Stimulated activated CD8-positive, alpha-beta memory T cell treated with anti-CD3 and anti-CD28 coated beads, Interleukin-15, amount 100 ng/mL, for 1 hour (primary cell): Measurements from ENCODE around the gene CDKN1C.

Source experiments
- DNase-seq: peaks from one replicate; pipeline ENCODE4 v3.0.0-alpha.2; 2020; ENCODE audit warnings: low read depth

The CDKN1C gene

DNA sequence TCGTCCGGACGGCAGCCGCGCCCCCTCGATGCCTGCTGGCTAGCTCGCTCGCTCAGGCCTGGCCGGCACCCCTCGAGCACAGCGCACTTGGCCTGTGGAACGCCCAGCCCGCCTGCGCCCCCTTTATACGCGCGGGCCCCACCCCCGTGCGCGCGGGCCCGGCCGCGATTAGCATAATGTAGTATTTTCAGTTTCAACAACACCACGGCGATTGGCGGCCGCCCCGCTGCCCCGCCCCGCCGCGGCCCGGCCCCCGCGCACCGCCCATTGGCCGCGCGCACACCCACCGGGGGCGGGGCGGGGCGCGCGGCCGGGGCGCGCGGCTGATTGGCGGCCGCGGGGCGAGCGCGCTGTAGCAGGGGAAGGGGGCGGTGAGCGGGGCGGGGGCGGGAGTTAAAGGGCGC is at the start of gene CDKN1C:
Gene CDKN1C, minus strand, starts transcription at position 98 of the 404 bp plus-strand sequence. CDS start 319 bp downstream, outside the sequence.
- peak; percentile 58 for DNase-seq

DNA sequence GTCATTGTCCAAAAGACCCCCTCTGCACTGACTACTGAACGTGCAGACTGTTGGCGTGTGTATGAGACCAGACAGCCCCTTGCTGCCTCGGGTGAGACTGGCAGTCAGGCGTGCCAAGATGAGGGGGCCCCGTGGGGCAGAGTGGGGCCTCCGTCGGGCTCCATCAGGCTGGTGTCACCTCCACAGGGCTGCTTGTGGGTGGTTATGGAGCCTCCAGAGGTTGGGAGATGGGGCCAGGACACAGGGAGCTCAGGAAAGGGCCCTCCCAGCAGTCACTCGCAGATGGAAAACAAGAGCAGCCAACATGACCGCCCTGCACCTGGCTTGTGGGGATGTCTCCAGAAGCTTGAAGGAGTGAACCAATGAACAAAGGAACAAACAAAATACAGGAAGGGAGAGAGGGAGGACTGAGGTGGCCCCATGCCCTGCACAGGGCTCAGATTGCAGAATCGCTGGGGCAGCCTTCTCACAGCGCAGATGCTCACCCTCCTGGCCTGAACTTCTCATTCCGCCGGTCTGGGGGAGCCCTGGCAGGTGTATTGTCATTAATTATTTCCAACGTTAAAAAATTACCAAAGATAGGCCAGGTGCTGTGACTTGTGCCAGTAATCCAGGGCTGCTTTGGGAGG is 49.1 kb upstream of the CDKN1C start:
- DNase-seq, result no peak

GRCh38 chr11:2934021-2934550 is 48.5 kb upstream of the CDKN1C start:
- DNase-seq, result no peak

DNA sequence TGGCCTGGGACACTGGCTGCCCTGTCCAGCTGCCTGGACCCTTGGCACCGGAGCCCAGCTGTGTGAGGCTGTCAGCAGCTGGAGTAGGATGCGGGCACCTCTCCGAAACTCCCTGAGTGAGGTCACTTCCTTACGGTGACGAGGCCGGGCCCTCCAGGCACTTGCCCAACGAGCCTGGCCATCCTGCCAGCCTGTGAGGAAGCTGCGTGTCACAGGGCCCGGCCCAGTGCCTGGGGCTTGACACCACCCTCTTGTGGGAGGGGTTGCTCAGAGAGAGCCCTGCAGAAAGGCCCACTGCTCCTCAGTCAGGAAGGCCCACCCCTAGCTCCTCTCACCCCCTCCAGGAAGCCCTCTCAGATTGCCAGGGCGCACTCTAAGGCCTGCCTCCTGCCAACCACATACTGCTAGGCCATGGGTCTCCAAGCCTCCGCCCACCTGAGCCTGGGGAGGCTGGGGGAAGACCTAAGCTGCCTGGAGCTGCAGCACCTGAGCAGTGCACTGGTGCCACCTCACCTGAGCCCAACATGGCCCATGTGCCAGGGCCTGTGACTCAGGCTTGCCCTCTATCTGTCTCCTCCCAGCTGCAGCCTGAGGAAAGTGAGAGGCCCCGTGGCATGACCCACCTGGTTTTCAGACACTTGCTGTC is 47.9 kb upstream of the CDKN1C start:
- no peak for DNase-seq

GRCh38 chr11:2932850-2933251 is 47.3 kb upstream of the CDKN1C start:
- no peak for DNase-seq

- DNase-seq, result no peak
These were observed 46.5 kb upstream of the CDKN1C start for GRCh38 chr11:2931771-2932738.

- DNase-seq, result no peak
These were observed 45.8 kb upstream of the CDKN1C start for GRCh38 chr11:2931420-2931746.

DNA sequence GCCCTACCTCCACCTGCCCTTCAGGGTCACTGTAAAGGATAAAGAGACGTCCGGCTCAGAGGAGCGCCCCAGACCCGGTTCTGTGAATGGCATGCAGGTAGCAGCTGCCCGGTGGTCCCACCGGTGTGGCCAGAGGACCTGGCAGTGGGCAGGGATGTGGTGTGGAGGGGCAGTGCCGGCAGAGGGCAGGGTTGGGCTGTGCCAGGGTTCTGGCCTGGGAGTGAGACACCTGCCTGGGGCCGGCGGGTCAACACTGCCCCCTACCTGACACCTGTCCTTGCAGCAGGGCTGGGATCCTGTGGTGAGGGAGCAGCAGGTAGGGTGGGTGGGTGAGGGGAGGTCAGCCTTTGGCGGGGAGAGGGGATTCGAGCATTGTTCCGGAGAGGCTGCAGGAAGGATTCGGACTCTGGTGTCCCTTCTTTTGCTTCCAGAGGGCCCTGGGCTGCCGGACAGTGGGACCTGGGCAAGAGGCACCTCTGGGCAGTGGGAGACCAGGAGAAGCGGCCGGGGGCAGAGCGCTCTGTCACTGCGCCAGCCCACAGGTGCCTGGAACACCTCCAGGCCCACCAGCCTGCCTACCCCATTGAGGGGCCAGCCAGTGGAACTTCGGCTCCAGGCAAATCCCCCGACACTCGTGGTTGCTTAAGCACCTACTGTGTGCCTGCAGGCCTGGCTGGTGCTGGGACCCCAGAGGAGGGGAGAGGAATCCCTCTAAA is 45.3 kb upstream of the CDKN1C start:
- DNase-seq, result no peak

GRCh38 chr11:2929950-2930703 is 44.6 kb upstream of the CDKN1C start:
- DNase-seq, result no peak

GRCh38 chr11:2929531-2929949 is 44.0 kb upstream of the CDKN1C start:
- no peak for DNase-seq

DNA sequence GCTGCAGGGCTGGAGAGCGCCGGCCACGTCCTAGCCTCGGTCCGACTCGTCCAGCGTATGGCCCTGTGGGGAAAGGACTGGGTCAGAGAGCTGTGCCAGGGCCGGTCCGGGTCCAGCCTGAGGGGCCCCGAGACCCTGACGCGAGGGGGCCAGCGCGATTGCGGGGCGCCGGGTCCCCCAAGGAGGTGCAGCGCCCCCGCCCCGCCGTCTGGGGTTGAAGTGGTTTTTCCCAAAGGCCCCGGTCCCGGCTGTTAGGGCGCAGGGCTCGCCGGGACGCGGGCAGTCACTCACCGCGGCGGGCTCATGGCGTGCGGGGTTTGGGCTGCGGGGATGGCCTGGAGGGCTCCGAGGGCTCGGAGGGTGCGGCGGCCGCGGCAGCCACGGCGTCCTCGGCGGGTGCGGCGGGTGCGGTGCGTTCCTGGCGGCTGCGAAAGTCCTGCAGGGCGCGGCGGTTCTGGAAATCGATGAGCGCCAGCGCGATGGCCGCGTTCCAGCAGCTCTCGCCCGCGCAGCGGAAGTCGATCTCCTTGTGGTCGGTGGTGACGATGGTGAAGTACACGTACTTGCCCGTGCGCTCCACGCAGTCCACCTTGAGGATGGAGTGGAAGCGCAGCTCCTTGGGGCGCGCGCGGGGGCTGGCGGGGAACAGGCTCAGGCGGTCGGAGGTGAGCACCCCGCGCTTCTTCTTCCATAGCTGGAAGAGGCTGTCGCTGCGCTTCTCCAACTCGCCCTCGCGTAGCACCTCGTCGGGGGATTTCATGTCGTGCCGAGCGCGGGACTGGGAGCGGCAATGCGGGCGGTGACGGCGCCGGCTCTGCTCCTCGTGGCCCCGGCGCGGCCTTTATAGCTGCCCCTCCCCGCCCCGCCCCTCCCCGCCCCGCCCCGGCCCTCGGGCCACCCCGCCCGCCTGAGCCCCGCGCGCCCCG is 43.3 kb upstream of the CDKN1C start, which contains the start of gene PHLDA2:
Gene PHLDA2, minus strand, starts transcription at position 816 of the 926 bp plus-strand sequence. Its CDS starts 56 bp downstream, at position 760.
- DNase-seq, result no peak

- no peak for DNase-seq
These were observed 42.5 kb upstream of the CDKN1C start for GRCh38 chr11:2927851-2928604.

- DNase-seq, result no peak
These were observed 41.7 kb upstream of the CDKN1C start for GRCh38 chr11:2927121-2927800.

DNA sequence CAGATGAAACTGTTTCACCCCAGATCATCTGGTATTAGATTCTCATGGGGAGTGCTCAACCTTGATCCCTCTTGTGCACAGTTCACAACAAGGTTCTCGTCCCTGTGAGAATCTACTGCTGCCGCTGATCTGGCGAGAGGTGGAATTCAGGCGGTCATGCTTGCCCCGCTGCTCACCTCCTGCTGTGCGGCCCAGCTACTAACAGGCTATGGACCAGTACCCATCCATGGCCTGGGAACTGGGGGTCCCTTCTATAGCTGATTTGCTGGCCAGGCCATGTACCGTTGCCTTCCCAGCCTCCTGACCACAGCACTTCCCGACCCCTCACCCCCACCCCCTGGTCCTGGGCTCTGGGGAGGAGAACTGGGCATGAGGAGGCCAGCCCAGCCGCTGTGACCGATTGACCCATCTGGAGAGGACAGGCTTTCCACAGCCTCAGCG is 41.1 kb upstream of the CDKN1C start:
- no peak for DNase-seq

GRCh38 chr11:2924821-2925675 is 39.5 kb upstream of the CDKN1C start:
- no peak for DNase-seq

DNA sequence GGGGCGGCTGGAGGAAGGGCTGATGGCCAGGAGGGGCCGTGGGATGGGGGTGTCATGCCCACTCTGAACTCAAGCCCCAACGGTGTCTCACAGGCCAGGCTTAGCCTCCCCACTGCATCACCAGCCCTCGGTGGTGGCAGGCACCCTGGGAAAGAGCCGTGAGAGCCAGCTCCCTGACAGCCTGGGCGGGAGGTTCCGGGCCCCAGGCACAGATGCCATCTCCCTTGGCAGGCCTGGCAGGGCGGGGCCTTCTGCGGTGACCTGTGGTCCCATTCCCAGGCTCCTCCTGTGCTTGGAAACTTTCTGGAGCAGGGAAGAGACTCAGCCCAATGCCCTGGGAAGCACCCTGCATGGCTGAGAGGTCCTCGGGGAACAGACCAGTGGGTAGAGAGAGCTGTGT is 38.8 kb upstream of the CDKN1C start:
- no peak for DNase-seq
